SU-DHL-6 (cell line): ENCODE measurements around the gene OR1E2.
"Not testable (repeated sequence)": the region's sequence is repeated elsewhere in the genome, so short reads cannot be mapped to it uniquely, and the experiment has no call there.

Source experiments
- H2AFZ ChIP-seq: fragments of 200-600 bp; sonication (generic); 2 replicates; pipeline ENCODE4 v1.6.1; 2014; ENCODE audit warnings: low read depth, mild to moderate bottlenecking, moderate library complexity, mixed read lengths, antibody characterized with exemption, low read length; ENCODE audit not compliant: severe bottlenecking
- H3F3A ChIP-seq: fragments of 200-600 bp; shearing (Covaris generic); 2 replicates; pipeline ENCODE4 v1.6.0; 2016; ENCODE audit warnings: antibody characterized with exemption, mild to moderate bottlenecking; ENCODE audit not compliant: insufficient read depth
- H3K27ac ChIP-seq: fragments of 200-600 bp; sonication (generic); 2 replicates; pipeline ENCODE4 v1.5.1; 2016; ENCODE audit warnings: low read depth, mild to moderate bottlenecking, low read length, moderate library complexity, mixed read lengths
- H3K27me3 ChIP-seq: fragments of 200-600 bp; sonication (generic), shearing (Covaris generic); 2 replicates; pipeline ENCODE4 v1.6.0; 2014; ENCODE audit warnings: mild to moderate bottlenecking, low read length
- H3K36me3 ChIP-seq: fragments of 200-600 bp; sonication (generic); 2 replicates; pipeline ENCODE4 v1.6.1; 2014; ENCODE audit warnings: mild to moderate bottlenecking, low read length, mixed read lengths
- H3K4me2 ChIP-seq: fragments of 300-600, 200-600 bp; shearing (Covaris generic), sonication (generic); 2 replicates; pipeline ENCODE4 v1.6.0; 2014; ENCODE audit warnings: low read length, low read depth, mild to moderate bottlenecking; ENCODE audit not compliant: poor library complexity, severe bottlenecking
- H3K4me3 ChIP-seq: fragments of 200-600 bp; sonication (generic); 2 replicates; pipeline ENCODE4 v1.5.1; 2014; ENCODE audit warnings: antibody characterized with exemption, low read length, mild to moderate bottlenecking, mixed read lengths; ENCODE audit not compliant: insufficient read depth, poor library complexity, severe bottlenecking
- H3K79me2 ChIP-seq: fragments of 200-600 bp; sonication (generic); 2 replicates; pipeline ENCODE4 v1.6.1; 2014; ENCODE audit warnings: mild to moderate bottlenecking, low read length, moderate library complexity; ENCODE audit not compliant: insufficient read depth
- H3K9ac ChIP-seq: fragments of 200-600 bp; sonication (generic); 2 replicates; pipeline ENCODE4 v1.7.0; 2014; ENCODE audit warnings: mild to moderate bottlenecking, low read length
- H3K9me2 ChIP-seq: fragments of 200-600 bp; sonication (generic); replicated peaks from 2 replicates; pipeline ENCODE4 v1.6.1; 2014; ENCODE audit warnings: low read length; ENCODE audit not compliant: insufficient read depth
- H3K9me3 ChIP-seq: fragments of 200-600 bp; sonication (generic); 2 replicates; pipeline ENCODE4 v1.6.1; 2014; ENCODE audit warnings: low read length, mixed read lengths; ENCODE audit not compliant: insufficient read depth
- H4K20me1 ChIP-seq: fragments of 200-600 bp; sonication (generic); 2 replicates; pipeline ENCODE4 v1.6.1; 2014; ENCODE audit warnings: low read depth, mild to moderate bottlenecking, antibody characterized with exemption, low read length, moderate library complexity, mixed read lengths
- CTCF ChIP-seq: fragments of 200-600 bp; sonication (generic); IDR thresholded peaks from one replicate; pipeline ENCODE4 v1.5.1; 2017; ENCODE audit warnings: antibody characterized with exemption, mild to moderate bottlenecking, low read length, moderate library complexity; ENCODE audit not compliant: insufficient read depth, poor library complexity, severe bottlenecking
- EZH2phosphoT487 ChIP-seq: fragments of 200-600 bp; sonication (generic), shearing (Covaris generic); conservative IDR thresholded peaks from 2 replicates; pipeline ENCODE4 v1.6.1; 2018; ENCODE audit warnings: mild to moderate bottlenecking, antibody characterized with exemption, low read length, moderate library complexity, mixed read lengths

The OR1E2 gene

GRCh38 chr17:3398310-3398709 is 35.3 kb downstream of the OR1E2 start, which contains the start of gene OR1E1:
TSS of gene OR1E1 (minus strand) at chr17:3398410. CDS start at chr17:3398410, 0 bp downstream.
- H3K4me3 ChIP-seq = no peak within 1 kb of the TSS
- H3K9ac ChIP-seq = no peak within 1 kb of the TSS
- H3F3A ChIP-seq = no peaks in the 10 kb centered on the region
- no peaks in the 10 kb centered on the region for H3K27me3 ChIP-seq
- H3K36me3 ChIP-seq = no peaks in the 10 kb centered on the region
- H3K27ac ChIP-seq = no peak within 1 kb of the TSS
- H3K9me3 ChIP-seq = no peaks in the 10 kb centered on the region
- no peaks in the 10 kb centered on the region for H3K9me2 ChIP-seq
- no peak within 1 kb of the TSS for H3K4me2 ChIP-seq
- TF ChIP-seq EZH2phosphoT487 = no peak
- H3K79me2 ChIP-seq = no peaks in the 10 kb centered on the region
- no peak within 1 kb of the TSS for H2AFZ ChIP-seq
- H4K20me1 ChIP-seq = no peaks in the 10 kb centered on the region

- not testable (repeated sequence) for H3K27ac ChIP-seq, H4K20me1 ChIP-seq, H3K79me2 ChIP-seq, H3F3A ChIP-seq, H3K9me3 ChIP-seq, H2AFZ ChIP-seq, H3K4me3 ChIP-seq, H3K4me2 ChIP-seq, H3K9me2 ChIP-seq, H3K9ac ChIP-seq, H3K36me3 ChIP-seq, H3K27me3 ChIP-seq
These were observed 35.8 kb downstream of the OR1E2 start for GRCh38 chr17:3397801-3398200.

GRCh38 chr17:3389791-3390190 is 43.9 kb downstream of the OR1E2 start:
- H3K36me3 ChIP-seq = no peaks in the 10 kb centered on the region; the same call in 1 of the 2 replicates
- no peaks in the 10 kb centered on the region for H3K79me2 ChIP-seq
- no peaks in the 10 kb centered on the region for H3F3A ChIP-seq
- H3K9ac ChIP-seq = no peak overlapping the region
- no peak overlapping the region for H3K27ac ChIP-seq
- no peaks in the 10 kb centered on the region for H3K27me3 ChIP-seq
- no peak for TF ChIP-seq EZH2phosphoT487
- no peak overlapping the region for H3K4me3 ChIP-seq
- H4K20me1 ChIP-seq = no peaks in the 10 kb centered on the region
- H3K9me2 ChIP-seq = no peaks in the 10 kb centered on the region
- no peak overlapping the region for H3K4me2 ChIP-seq
- no peak overlapping the region for H2AFZ ChIP-seq
- no peaks in the 10 kb centered on the region for H3K9me3 ChIP-seq

GRCh38 chr17:3385869-3386816 is 47.5 kb downstream of the OR1E2 start, which contains the start of gene OR3A2:
TSS of gene OR3A2 (minus strand) at chr17:3386308.
- Histone ChIP-seq H3K27me3 (no peaks in the 10 kb centered on the region), H3K9ac (no peak within 1 kb of the TSS)

More at GRCh38 chr17:3385869-3386816, 47.5 kb downstream of the OR1E2 start, which contains the start of gene OR3A2:
- TF ChIP-seq EZH2phosphoT487 = no peak
- no peak for TF ChIP-seq CTCF
- no peak within 1 kb of the TSS for H3K4me2 ChIP-seq
- no peaks in the 10 kb centered on the region for H3K79me2 ChIP-seq
- no peak within 1 kb of the TSS for H2AFZ ChIP-seq
- no peaks in the 10 kb centered on the region for H3F3A ChIP-seq
- no peak within 1 kb of the TSS for H3K27ac ChIP-seq
- H3K9me3 ChIP-seq = no peaks in the 10 kb centered on the region
- H4K20me1 ChIP-seq = no peaks in the 10 kb centered on the region
- no peaks in the 10 kb centered on the region for H3K9me2 ChIP-seq
- H3K4me3 ChIP-seq = no peak within 1 kb of the TSS
- no peaks in the 10 kb centered on the region; the same call in 1 of the 2 replicates for H3K36me3 ChIP-seq
